ENCODE data around the gene CDC42EP2.

- TF ChIP-seq CTCF (IDR thresholded peaks at IDR 0.05) (no peak), POLR2A (IDR thresholded peaks at IDR 0.05) (no peak), POLR2AphosphoS5 (IDR thresholded peaks at IDR 0.05) (no peak)
Observed at GRCh38 chr11:65321076-65321475, 6.4 kb downstream of the CDC42EP2 start.

Measured in prostate gland (tissue), 2 donors.